IMR-90 (cell line): ENCODE data around the gene SLC4A9. TPM values are rescaled to one million over a fixed set of nuclear protein-coding genes. Genes with fewer than 3 reads are reported as not detected.
A peak's percentile ranks its signal among the peaks of the same experiment; 100 is the strongest.

ENCODE experiments used
- ATAC-seq: fragments of 200-7000 bp; cut with Tn5 transposase; 2 replicates; pipeline ENCODE4 v1.9.1; 2020; ENCODE audit warnings: low read depth, mild to moderate bottlenecking, moderate library complexity
- BruUV-seq: library from RNA; stranded (reverse); fragments of 400-500 nt; replicated peaks from 2 replicates; lab custom pipeline; 2021; lab: Mats Ljungman, UMichigan
- CTCF ChIA-PET: fragments of 300-600 bp; formaldehyde crosslinking; extraction: SDS; loops from one replicate; lab custom pipeline; 2021; ENCODE audit warnings: antibody characterized with exemption; lab: Yijun Ruan, JAX
- POLR2A ChIA-PET: fragments of 300-600 bp; sonication (Branson Sonifier 250); formaldehyde crosslinking; loops from one replicate; lab custom pipeline; 2022; ENCODE audit warnings: antibody characterized with exemption; ENCODE audit not compliant: unreplicated experiment; lab: Charles Lee
- DNase-seq: peaks from one replicate; pipeline ENCODE4 v3.0.0; 2013
- H2AFZ ChIP-seq: replicated peaks from 2 replicates; pipeline ENCODE3; 2013; ENCODE audit warnings: low read length, mild to moderate bottlenecking; ENCODE audit not compliant: poor library complexity
- H2AK5ac ChIP-seq: 2 replicates; pipeline ENCODE4 v1.6.1; 2013; ENCODE audit warnings: low read depth, low read length, inconsistent platforms
- H2AK9ac ChIP-seq: replicated peaks from 2 replicates; pipeline ENCODE3; 2013; ENCODE audit warnings: mild to moderate bottlenecking, low read depth, low read length, moderate library complexity; ENCODE audit not compliant: poor library complexity
- H2BK120ac ChIP-seq: 2 replicates; pipeline ENCODE4 v1.6.1; 2013; ENCODE audit warnings: low read depth, low read length, inconsistent platforms
- H2BK15ac ChIP-seq: 3 replicates; pipeline ENCODE4 v1.6.1; 2013; ENCODE audit warnings: low read depth, low read length, inconsistent platforms
- H2BK20ac ChIP-seq: 2 replicates; pipeline ENCODE4 v1.6.1; 2013; ENCODE audit warnings: low read depth, mild to moderate bottlenecking, inconsistent platforms, low read length, moderate library complexity
- H2BK5ac ChIP-seq: 2 replicates; pipeline ENCODE4 v1.6.1; 2013; ENCODE audit warnings: mild to moderate bottlenecking, low read depth, low read length, inconsistent platforms; ENCODE audit not compliant: poor library complexity, severe bottlenecking
- H3K14ac ChIP-seq: replicated peaks from 2 replicates; pipeline ENCODE4 v1.6.1; 2013; ENCODE audit warnings: low read depth, low read length, inconsistent platforms
- H3K18ac ChIP-seq: 2 replicates; pipeline ENCODE4 v1.6.1; 2013; ENCODE audit warnings: low read depth, low read length, control low read depth
- H3K23ac ChIP-seq: 2 replicates; pipeline ENCODE4 v1.6.1; 2013; ENCODE audit warnings: low read depth, low read length, inconsistent platforms
- H3K27ac ChIP-seq: 2 replicates; pipeline ENCODE4 v1.5.1; 2013; ENCODE audit warnings: mild to moderate bottlenecking, control low read depth, low read length; ENCODE audit not compliant: insufficient read depth
- H3K27me3 ChIP-seq: 2 replicates; pipeline ENCODE4 v1.6.1; 2013; ENCODE audit warnings: low read length; ENCODE audit not compliant: control insufficient read depth, insufficient read depth
- H3K36me3 ChIP-seq: 2 replicates; pipeline ENCODE4 v1.6.1; 2013; ENCODE audit warnings: low read length, mixed read lengths; ENCODE audit not compliant: control insufficient read depth, insufficient read depth
- H3K4ac ChIP-seq: 2 replicates; pipeline ENCODE4 v1.6.1; 2013; ENCODE audit warnings: low read depth, low read length, inconsistent platforms
- H3K4me1 ChIP-seq: 2 replicates; pipeline ENCODE4 v1.6.1; 2013; ENCODE audit warnings: low read length, mixed read lengths; ENCODE audit not compliant: control insufficient read depth, insufficient read depth
- H3K4me2 ChIP-seq: 2 replicates; pipeline ENCODE4 v1.6.1; 2013; ENCODE audit warnings: low read depth, mild to moderate bottlenecking, control low read depth, low read length, moderate library complexity
- H3K4me3 ChIP-seq: 2 replicates; pipeline ENCODE4 v1.5.1; 2013; ENCODE audit warnings: low read depth, mild to moderate bottlenecking, control low read depth, low read length, moderate library complexity; ENCODE audit not compliant: insufficient read depth
- H3K56ac ChIP-seq: 2 replicates; pipeline ENCODE4 v1.6.1; 2013; ENCODE audit warnings: low read length, inconsistent platforms; ENCODE audit not compliant: insufficient read depth; ENCODE audit errors: extremely low read depth
- H3K79me1 ChIP-seq, 2 experiments: 2 replicates each; pipeline ENCODE4 v1.6.1; 2013; ENCODE audit warnings: low read length in 2 of 2, inconsistent platforms in 1 of 2, low read depth in 1 of 2
- H3K9ac ChIP-seq: 2 replicates; pipeline ENCODE4 v1.6.1; 2013; ENCODE audit warnings: low read depth, low read length, control low read depth
- H3K9me1 ChIP-seq: 2 replicates; pipeline ENCODE4 v1.6.1; 2013; ENCODE audit warnings: low read length, inconsistent platforms; ENCODE audit not compliant: insufficient read depth
- H3K9me3 ChIP-seq: 2 replicates; pipeline ENCODE4 v1.6.1; 2013; ENCODE audit warnings: low read length; ENCODE audit not compliant: control insufficient read depth, insufficient read depth
- H4K20me1 ChIP-seq: 2 replicates; pipeline ENCODE4 v1.6.1; 2013; ENCODE audit warnings: low read length, inconsistent platforms; ENCODE audit not compliant: insufficient read depth
- H4K5ac ChIP-seq: 2 replicates; pipeline ENCODE4 v1.6.1; 2013; ENCODE audit warnings: mild to moderate bottlenecking, low read depth, low read length, control low read depth
- H4K8ac ChIP-seq, 2 experiments: 2 replicates each; pipeline ENCODE4 v1.6.1; 2013; ENCODE audit warnings: low read depth in 2 of 2, low read length in 2 of 2, control low read depth in 1 of 2, inconsistent platforms in 1 of 2
- H4K91ac ChIP-seq: 2 replicates; pipeline ENCODE4 v1.6.1; 2013; ENCODE audit warnings: low read depth, low read length, inconsistent platforms; ENCODE audit not compliant: insufficient read depth
- BHLHE40 ChIP-seq: fragments of 150-350 bp; IDR thresholded peaks from 2 replicates; pipeline ENCODE4 v1.6.1; 2016; ENCODE audit warnings: mild to moderate bottlenecking, low read depth, low read length
- CEBPB ChIP-seq: IDR thresholded peaks from 2 replicates; pipeline ENCODE4 v1.6.1; 2012; ENCODE audit warnings: low read depth, low read length, improper control_type of control experiment
- CHD1 ChIP-seq: IDR thresholded peaks from 2 replicates; pipeline ENCODE4 v1.6.1; 2012; ENCODE audit warnings: low read depth, low read length, improper control_type of control experiment
- FOS ChIP-seq: fragments of 150-350 bp; IDR thresholded peaks from 2 replicates; pipeline ENCODE4 v1.6.1; 2016; ENCODE audit warnings: low read depth, low read length
- MAFK ChIP-seq: IDR thresholded peaks from 2 replicates; pipeline ENCODE4 v1.6.1; 2012; ENCODE audit warnings: low read depth, low read length, improper control_type of control experiment
- MXI1 ChIP-seq: IDR thresholded peaks from 2 replicates; pipeline ENCODE4 v1.6.1; 2012; ENCODE audit warnings: low read depth, mild to moderate bottlenecking, low read length, moderate library complexity, borderline replicate concordance
- NFE2L2 ChIP-seq: fragments of 150-350 bp; IDR thresholded peaks from 2 replicates; pipeline ENCODE4 v1.6.1; 2016; ENCODE audit warnings: low read depth, mild to moderate bottlenecking, low read length
- POLR2A ChIP-seq: IDR thresholded peaks from 2 replicates; pipeline ENCODE4 v1.6.1; 2012; ENCODE audit warnings: mild to moderate bottlenecking, low read depth, low read length
- RAD21 ChIP-seq: IDR thresholded peaks from 2 replicates; pipeline ENCODE4 v1.6.1; 2012; ENCODE audit warnings: low read length, improper control_type of control experiment
- RCOR1 ChIP-seq: IDR thresholded peaks from 2 replicates; pipeline ENCODE4 v1.6.1; 2012; ENCODE audit warnings: mild to moderate bottlenecking, low read length, improper control_type of control experiment; ENCODE audit not compliant: insufficient replicate concordance
- RFX5 ChIP-seq: IDR thresholded peaks from 2 replicates; pipeline ENCODE4 v1.8.0; 2012; ENCODE audit warnings: low read depth, mild to moderate bottlenecking, low read length, moderate library complexity
- SMC3 ChIP-seq: fragments of 150-350 bp; IDR thresholded peaks from 2 replicates; pipeline ENCODE4 v1.6.1; 2016; ENCODE audit warnings: low read depth, mild to moderate bottlenecking, antibody characterized with exemption, low read length, moderate library complexity
- WGBS, 2 experiments: methylation state at CpG; one replicate each; pipeline versions ENCODE4 v1.1.5 to v1.1.7; 2013; ENCODE audit warnings: missing lambda C conversion rate in 2 of 2; ENCODE audit not compliant: insufficient read length in 1 of 2; ENCODE audit errors: extremely low coverage in 2 of 2; 5-methylcytosine and 5-hydroxymethylcytosine counted together
- dilution Hi-C: fragments of 300-500 bp; cut with HindIII; formaldehyde crosslinking; loops from one replicate; pipeline ENCODE4 v1.14.3; 2018; ENCODE audit warnings: low sequenced_read_pairs; ENCODE audit not compliant: unreplicated experiment
- in situ Hi-C: fragments of 300-500 bp; cut with MboI; formaldehyde crosslinking; loops from 3 replicates; pipeline ENCODE4 v1.14.3; 2019; ENCODE audit warnings: low sequenced_read_pairs, inconsistent platforms, mixed read lengths
- intact Hi-C: fragments of 100-400 bp; cut with micrococcal nuclease; formaldehyde crosslinking; loops from 2 replicates; pipeline ENCODE4 v1.10.0; 2022
- polyA plus RNA-seq, 3 experiments: library from polyadenylated mRNA; depleted of rRNA; stranded (reverse); fragments of >200 nt; gene quantifications; 2 replicates each; pipeline ENCODE4 v1.2.3, GENCODE V29; 2012; ENCODE audit warnings: low replicate concordance in 1 of 3
- total RNA-seq: library from RNA; depleted of rRNA; stranded (reverse); fragments of >200 nt; gene quantifications from 2 replicates; pipeline ENCODE4 v1.2.3, GENCODE V29; 2012
- TF ChIP-seq, protein P1 (sequence below): fragments of 150-350 bp; IDR thresholded peaks from 2 replicates; pipeline ENCODE4 v1.6.1; 2016; ENCODE audit warnings: low read depth, mild to moderate bottlenecking, low read length, moderate library complexity, borderline replicate concordance

The SLC4A9 gene
- total and polyA plus RNA-seq, 2 of the 4 experiments (the other 2 are of a cell fraction) = not detected

DNA sequence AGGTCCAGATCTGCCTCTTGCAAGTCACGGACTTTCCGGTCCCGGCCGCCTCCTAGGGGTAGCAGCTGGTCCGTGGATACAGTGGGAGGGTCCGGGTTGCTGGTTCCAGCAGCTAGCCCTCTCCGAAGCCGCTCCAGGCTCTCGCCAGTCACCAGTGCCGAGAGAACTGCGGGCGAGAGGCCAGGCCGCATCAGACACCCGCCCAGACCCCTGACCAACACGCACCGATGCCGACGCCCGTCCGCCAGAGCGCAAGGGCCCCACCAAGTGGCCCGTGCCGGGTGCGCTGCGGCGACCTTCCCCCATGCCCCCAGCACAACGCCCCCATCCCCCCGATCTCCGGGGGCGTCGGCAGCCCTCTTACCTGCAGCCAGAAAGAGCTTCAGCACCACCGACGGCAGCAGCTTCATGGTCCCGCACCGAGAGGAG lies 14.1 kb upstream of the SLC4A9 start (continued):
- no peak for TF ChIP-seq POLR2A
- TF ChIP-seq SMC3 = peak; percentile 26

- Histone ChIP-seq H3K23ac (peak within 1 kb of the TSS; percentile 79), H4K20me1 (0 out of 2 replicates have a peak, but pooled peaks cover 9% of the 10 kb centered on the region), H3K27ac (peak within 1 kb of the TSS; percentile 22; the same call in 1 of the 2 replicates), H3K9me3 (no peaks in the 10 kb centered on the region), H3K79me1 (peaks cover 24 to 43% of the 10 kb centered on the region in 2 experiments), H3K56ac (peak within 1 kb of the TSS; percentile 19; the same call in 1 of the 2 replicates), H4K5ac (no peak within 1 kb of the TSS), H2BK120ac (peak within 1 kb of the TSS; percentile 52), H2BK20ac (peak within 1 kb of the TSS; percentile 57; the same call in 1 of the 2 replicates), H3K4me2 (peak within 1 kb of the TSS; percentile 66), H2AK9ac (peak within 1 kb of the TSS; percentile 92), H2AK5ac (peak within 1 kb of the TSS; percentile 42), H3K9ac (peak within 1 kb of the TSS; percentile 41), H3K27me3 (no peaks in the 10 kb centered on the region), H3K4me3 (peak within 1 kb of the TSS; percentile 74), H3K14ac (peak within 1 kb of the TSS; percentile 77), H2BK5ac (peak within 1 kb of the TSS; percentile 25), H3K9me1 (peaks cover 4% of the 10 kb centered on the region; the same call in 1 of the 2 replicates), H3K4ac (peak within 1 kb of the TSS; percentile 64), H2AFZ (peak within 1 kb of the TSS; percentile 90), H3K4me1 (peaks cover 11% of the 10 kb centered on the region), H3K36me3 (peaks cover 5% of the 10 kb centered on the region; the same call in 1 of the 2 replicates), H2BK15ac (no peak within 1 kb of the TSS; the same call in 2 of the 3 replicates), H4K8ac (peak within 1 kb of the TSS; percentile 46 to 52; a peak in 2 of 4 replicates), H4K91ac (no peak within 1 kb of the TSS), H3K18ac (no peak within 1 kb of the TSS)
- dilution Hi-C loops = no loop called here
- ChIA-PET CTCF (interaction anchor here (0.6 to 11.0 kb wide), 23 partner anchors 9 to 1218 kb away, joined by 3 to 233 read pairs (median 4); partner anchors contain the start of gene PFDN1), POLR2A (interaction anchor here (0.6 to 1.5 kb wide), 7 partner anchors 11 to 1577 kb away, joined by 3 to 8 read pairs (median 3); partner anchors contain the start of gene DELE1)
- peak; percentile 93 for ATAC-seq
- 0% methylated on average over 16 of the region's 72 CpGs; no CpG with 5 or more reads in 1 of the 2 experiments for WGBS, 2 experiments
- in situ Hi-C loops = no loop called here
- BruUV-seq = no TSS peak
- DNase-seq = peak; percentile 63
- intact Hi-C loops = loop anchor here (1.0 to 5.0 kb wide), 2 partner anchors 49 to 102 kb away; no protein-coding TSS in a partner anchor
- no peak for TF ChIP-seq RAD21
- TF ChIP-seq CEBPB = no peak
- TF ChIP-seq FOS = no peak
- no peak for TF ChIP-seq NFE2L2
- TF ChIP-seq CHD1 = no peak
- peak; percentile 98 for TF ChIP-seq POLR2A
- TF ChIP-seq MXI1 = 0 out of 2 replicates have a peak, but pooled peaks have one; percentile 30
- TF ChIP-seq RFX5 = no peak
- TF ChIP-seq, protein P1, sequence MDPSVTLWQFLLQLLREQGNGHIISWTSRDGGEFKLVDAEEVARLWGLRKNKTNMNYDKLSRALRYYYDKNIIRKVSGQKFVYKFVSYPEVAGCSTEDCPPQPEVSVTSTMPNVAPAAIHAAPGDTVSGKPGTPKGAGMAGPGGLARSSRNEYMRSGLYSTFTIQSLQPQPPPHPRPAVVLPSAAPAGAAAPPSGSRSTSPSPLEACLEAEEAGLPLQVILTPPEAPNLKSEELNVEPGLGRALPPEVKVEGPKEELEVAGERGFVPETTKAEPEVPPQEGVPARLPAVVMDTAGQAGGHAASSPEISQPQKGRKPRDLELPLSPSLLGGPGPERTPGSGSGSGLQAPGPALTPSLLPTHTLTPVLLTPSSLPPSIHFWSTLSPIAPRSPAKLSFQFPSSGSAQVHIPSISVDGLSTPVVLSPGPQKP = no peak
- no peak for TF ChIP-seq RCOR1
- no peak for TF ChIP-seq BHLHE40
- no peak for TF ChIP-seq MAFK
Measured at GRCh38 chr5:140346348-140347221, 13.4 kb upstream of the SLC4A9 start, which contains the start of gene HBEGF. HBEGF (minus strand) TSS chr5:140346603; CDS start chr5:140346328, 275 bp downstream.
